ENCODE results near the gene C9orf78.
A peak's percentile ranks its signal among the peaks of the same experiment; 100 is the strongest.

Gene C9orf78

DNA sequence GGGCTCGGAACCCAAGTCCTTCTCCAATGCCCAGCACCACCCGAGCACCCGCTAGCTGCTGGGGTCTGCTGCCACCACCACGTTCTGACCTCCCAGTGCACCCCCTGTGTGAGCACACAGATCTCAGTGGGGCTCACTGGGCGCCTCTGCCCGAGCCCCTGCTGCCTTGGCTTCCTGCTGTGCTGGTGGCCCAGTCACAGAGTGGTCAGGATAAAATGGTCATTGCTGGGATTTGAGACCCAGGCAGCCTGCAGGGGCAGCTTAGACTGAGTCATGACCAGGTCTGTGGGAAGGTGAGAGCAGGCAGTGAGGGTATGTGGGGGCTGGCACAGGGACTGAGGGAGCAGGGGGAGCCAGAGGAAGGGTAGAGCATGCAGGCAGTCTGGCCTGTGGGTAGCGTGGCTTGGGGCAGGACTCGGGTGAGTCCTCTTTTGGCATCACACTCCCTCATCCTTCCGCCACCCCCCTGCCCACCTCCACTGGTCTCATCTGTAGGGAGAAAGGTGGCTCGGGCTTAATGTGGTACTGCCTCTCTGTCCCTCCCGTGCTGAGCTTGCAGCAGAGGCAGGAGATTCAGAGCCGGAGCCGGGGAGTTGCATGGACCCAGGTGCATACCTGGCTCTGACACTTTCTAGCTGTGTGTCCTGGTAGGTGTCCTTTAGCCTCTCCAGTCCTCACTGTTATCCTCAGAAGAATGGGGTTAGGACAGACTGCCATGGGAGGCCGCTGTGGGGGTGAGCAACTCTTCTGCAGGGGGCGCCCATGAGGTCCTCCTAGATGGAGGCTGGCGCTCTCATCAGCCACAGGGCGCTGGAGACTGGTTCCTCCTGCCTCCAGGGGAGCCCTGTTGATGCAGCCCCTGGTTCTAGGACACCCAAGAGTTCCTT lies 32.3 kb upstream of the C9orf78 start:
- no peak for DNase-seq

DNA sequence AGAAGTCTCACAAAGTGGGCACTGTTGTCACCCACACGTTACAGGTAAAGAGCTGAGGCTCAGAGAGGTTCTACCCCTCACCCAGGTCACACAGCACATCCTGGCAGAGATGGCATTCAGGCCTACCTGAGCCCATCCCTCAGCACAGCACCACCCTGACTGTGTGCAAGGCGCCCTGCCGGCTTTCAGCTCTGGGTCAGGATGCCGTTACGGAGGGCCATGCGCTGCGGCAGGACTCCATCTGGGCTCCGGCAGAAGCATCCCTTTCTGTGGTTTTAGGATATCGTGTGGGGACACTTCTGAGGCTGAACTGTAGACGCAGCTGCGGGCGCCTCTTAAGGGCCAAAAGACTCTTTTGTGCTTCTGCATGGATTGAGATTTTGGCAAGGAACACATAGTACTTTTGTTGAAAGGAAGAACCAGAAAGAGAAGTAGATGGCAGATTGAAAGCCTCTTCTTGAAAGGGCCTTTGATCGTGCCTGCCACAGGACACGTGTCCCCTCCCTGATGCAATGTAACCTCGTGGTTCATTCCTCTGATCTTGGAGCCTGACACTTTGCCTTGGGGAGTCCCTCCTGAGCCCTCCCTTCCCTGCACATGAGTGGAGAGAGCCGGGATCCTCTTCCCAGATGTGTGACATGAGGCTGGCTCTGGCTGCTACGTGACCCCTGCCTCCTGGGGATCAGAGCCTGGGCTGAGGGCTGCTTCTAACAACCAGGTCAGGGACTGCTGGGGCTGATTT lies 31.5 kb upstream of the C9orf78 start:
- no peak for DNase-seq

DNA sequence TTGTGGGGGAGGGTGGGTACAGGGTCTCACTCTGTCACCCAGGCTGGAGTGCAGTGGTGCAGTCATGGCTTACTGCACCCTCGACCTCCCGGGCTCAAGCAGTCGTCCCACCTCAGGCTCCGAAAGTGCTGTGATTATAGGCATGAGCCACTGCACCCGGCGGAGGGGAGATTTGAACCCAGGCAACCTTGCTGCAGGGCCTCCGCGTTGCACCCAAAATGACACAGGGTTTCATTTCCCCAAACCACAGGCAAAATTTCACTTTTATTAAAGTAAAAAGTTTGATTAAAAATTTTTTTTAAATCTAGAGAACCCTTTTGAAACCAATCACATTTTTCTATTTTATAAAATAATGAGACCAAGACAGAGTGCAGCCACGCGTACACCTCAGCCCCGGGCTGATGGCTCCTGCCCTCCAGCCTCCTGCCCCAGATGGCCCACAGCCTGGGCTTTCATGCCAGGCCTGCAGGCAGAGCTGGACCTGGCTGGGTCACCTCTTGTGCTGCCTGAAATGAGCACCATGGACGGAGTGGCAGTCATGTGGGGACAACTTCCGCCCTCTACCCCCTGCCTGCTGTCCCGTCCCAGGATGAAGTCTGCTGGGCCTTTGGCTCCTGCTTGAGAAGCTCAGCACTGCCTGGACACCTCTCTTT lies 30.7 kb upstream of the C9orf78 start:
- no peak for DNase-seq

DNA sequence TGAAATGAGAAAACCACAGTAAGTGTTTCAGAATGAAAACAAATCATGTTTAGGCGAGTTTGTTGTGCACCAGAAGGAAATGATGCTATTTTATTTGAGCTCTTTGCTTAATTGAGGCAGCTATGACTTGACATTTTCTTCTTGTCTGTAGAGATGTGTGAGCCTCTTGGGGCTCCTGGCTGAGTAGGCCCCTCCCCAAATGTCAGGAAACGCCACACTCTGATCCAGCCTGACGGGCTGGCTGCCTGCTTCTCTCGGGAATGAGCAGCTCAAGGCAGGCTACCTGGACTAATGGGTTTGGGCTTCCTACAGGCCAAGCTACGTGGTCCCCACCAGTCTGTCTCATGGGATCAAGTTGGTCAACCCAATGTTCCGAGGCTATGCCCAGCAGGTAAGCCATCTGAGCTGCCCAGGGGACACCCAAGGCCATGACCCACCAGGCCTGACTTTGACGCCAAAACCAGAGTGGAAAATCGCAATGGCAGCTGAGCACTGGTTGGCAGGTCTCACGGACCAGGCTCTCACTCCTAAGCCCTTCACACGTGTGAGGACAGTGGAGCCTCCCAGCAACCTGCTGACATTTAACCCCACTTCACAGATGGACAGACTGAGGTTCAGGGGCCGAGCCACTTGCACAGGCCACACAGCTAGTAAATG lies 30.0 kb upstream of the C9orf78 start:
- DNase-seq, result no peak

DNA sequence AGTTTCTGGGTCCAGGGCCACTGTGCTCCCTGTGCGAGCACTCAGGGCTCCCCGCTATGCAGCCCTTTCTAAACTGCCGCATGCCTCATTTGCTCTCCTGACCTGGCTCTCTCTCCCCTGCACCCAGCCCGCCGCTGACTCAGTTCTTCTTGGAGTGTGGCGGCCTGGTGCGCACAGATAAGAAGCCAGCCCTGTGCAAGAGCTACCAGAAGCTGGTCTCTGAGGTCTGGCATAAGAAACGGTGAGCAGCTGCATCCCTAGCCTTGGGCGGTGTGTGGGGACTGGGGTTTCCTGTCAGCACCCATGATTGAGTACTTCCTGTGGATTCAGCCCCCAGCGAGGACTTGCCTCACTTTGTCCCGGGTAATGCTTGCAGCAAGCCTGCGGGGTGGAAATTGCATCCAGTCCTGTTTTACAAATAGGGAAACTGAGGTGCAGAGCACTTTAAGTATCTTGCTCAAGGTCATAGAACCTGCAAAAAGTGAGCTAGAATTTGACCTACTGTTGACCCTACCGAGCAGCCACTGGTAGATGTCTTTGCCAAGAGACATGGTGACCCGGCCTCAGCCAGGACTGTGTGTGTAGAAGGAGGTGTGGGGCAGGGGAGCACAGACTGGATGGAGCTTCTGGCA lies 28.1 kb upstream of the C9orf78 start:
- DNase-seq, result peak; percentile 37

DNA sequence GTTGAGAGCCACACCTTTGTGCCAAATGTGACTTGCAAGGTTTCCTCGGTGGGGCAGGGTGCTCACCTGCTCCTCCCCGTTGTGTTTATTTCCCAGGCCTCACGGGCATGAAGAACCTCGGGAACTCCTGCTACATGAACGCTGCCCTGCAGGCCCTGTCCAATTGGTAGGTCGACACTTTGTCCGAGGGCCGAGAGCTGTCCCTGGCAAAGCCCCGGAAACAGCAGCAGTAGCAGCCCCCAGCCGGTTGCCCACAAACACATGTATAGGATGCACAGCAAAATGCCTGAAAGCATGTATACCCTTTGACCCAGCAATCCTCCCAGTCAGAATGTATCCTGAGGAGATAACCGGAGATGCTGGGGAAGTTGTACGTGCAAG lies 26.4 kb upstream of the C9orf78 start:
- DNase-seq, result no peak

DNA sequence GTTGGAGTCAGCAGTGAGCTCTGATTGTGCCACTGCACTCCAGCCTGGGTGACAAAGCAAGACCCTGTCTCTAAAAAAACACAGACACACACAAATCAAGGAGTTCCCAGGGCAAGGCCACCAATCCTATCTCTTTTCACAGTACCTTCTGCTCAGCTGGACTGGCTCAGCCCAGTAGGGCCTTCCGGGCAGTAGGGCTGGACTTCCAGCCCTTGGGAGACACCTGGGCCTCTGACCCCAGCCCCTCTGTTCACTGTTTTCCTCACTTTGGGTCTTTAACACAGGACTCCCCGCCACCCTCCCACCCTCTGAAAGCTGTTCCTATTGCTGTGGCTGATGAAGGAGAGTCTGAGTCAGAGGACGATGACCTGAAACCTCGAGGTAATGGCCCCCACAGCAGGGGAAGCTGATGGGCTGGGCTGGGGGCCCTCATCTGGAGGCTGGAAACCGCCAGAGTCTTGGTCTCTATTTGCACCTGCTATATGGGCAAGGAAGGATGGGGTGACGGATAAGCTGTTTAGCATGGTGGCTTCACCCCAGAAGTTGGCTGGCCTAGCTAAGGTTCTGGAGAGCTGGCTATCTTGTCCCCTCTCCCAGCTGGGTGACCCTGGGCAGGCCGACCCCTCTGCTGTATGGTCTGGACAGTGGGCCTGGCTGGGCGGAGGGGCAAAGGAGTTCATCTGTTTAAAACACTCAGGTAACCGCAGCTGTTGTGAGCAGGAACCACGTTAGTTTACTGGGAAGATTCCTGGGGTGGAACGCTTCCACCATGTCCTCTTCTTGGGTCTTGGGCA lies 25.8 kb upstream of the C9orf78 start:
- DNase-seq, result no peak

GRCh38 chr9:129858167-129858962 lies 23.3 kb upstream of the C9orf78 start:
- DNase-seq, result no peak

- DNase-seq, result no peak
These were observed 22.1 kb upstream of the C9orf78 start for GRCh38 chr9:129857207-129857606.

DNA sequence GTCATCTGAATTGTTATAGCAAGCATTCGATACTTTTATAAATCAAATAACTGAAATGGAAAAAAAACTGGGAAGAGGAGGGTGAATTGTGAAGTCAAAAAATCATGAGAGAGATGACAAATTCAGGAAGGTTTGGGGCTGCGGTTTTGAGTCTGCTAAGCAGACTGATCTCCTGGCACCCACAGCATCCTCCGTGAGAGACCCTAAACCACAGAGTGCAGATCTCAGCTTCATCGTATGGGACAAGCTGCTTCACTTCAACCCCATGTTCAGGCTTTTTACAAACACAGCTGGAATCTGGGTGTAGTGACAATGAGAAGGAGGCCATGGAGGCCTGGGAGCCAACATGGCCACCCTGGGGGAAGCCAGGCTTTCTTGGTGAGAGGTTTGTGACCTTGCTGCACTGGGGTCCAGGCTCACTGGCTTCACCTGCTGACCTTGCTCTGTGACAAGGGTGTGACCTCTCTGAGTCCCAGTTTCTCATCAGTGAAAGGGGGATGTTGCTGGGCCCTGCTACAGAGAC lies 19.6 kb upstream of the C9orf78 start:
- no peak for DNase-seq

GRCh38 chr9:129853614-129854013 lies 18.5 kb upstream of the C9orf78 start:
- no peak for DNase-seq

- no peak for DNase-seq
These were observed 17.5 kb upstream of the C9orf78 start for GRCh38 chr9:129852579-129852978.

DNA sequence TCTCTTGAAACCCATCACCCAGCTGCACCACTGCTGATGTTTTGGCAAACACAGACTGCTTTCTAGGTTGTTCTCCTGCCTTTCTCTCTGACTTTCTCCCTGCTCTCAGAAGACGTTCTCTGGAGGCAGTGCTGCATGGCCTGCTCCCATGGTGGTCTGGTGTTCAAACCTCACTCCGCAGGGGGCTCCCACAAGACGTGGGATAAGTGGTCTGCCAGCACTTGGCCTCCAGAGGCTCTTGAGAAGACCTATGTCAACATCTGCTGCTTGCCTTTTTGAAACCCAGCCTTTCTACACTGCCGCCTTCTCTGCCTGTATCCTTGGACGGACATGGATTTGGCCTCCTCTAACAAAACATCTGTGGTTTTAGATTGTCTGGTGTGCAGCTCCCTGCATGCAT lies 16.7 kb upstream of the C9orf78 start:
- DNase-seq, result no peak

DNA sequence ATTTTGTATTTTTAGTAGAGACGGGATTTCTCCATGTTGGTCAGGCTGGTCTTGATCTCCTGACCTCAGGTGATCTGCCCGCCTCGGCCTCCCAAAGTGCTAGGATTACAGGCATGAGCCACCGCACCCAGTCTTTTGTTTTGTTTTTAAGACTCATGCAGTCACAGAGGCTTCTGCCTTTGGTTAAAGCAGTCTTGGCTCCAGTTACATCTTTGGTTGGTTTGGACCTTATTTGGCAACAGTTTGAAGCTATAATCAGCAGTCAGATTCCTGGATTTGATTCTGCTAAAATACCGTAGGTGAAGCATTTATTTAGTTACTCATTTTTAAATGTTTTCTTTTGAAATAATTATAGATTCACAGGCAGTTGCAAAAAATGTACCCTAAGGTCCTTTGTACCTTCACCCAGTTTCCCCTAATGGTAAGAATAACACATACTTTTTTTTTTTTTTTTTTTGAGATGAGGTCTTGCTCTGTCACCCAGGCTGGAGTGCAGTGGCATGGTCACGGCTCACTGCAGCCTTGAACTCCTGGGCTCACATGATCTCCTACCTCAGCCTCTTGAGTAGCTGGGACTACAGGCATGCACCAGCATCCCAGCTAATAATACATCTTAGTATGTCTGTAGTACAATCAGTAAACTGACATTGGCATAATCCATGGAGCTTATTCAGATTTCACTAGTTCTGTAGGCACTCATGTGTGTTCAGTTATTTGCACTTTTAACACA lies 15.9 kb upstream of the C9orf78 start:
- no peak for DNase-seq

DNA sequence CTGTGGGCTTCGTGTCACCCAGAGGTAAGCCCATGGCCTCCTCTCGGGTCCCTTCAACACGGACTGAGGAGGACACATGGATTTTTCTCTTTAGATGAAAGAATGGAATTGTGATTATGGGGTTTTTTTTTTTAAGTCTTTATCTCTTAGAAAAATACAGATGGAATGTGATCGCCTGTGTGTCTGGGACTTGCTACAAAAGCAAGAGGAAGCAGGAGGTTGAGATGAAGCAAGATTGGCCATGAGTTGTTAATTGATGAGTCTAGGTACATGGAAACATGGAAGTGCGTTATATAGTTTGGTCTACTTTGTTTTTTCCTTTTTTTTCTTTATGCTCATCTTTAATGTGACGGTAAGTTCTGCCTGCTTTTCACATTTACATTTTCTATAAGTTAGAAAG lies 14.8 kb upstream of the C9orf78 start:
- DNase-seq, result no peak

DNA sequence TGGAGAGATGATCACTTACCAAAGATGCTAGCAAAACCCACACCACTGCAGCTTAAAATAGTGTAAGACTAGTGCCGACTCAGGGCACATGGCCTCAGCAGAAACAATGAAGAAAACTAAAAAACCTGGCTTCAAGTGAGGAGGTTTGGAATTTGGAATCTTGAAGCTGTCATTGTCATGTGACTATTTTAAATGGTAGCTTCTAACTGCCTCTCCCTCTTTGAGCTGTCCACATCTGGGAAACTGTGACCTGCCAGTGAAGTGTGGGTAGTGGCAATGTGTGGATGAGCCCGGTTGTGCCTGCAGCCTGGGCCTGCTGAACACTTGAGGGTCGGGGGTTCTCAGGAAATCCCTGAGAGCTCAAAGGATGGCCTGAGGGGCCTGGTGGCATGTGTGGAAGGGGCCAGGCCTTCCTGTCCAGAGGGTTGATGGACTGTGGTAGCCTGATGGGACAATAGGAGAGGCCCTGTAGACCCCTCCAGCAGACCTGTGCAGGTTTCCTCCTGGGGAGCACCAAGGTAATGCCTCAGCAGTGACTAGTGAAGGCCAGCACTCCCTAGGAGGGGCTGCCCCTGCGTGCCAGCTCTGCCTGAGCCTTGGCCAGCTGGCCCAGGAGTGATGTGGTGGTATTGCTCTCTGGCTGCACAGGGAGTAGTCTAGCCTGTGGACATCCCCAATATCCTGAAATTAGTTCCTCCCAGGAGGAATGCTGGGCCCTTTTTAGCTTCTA lies 13.8 kb upstream of the C9orf78 start:
- DNase-seq, result no peak

GRCh38 chr9:129845373-129845772 lies 10.3 kb upstream of the C9orf78 start:
- no peak for DNase-seq

DNA sequence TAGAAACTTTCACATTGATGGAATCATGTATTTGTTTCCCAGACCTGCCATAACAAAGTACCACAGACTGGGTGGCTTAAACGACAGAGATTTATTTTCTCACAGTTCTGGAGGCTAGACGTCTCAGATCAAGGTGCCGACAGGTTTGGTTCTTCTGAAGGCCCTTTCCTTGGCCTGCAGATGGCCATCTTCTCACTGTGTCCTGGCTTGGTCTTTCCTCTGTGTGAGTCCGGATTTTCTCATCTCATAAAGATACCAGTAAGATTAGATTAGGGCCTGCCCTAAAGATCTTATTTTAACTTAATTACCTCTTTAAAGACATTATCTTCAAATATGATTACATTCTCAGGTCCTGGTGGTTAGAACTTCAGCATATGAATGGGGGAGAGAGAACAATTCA lies 6.0 kb upstream of the C9orf78 start:
- no peak for DNase-seq

DNA sequence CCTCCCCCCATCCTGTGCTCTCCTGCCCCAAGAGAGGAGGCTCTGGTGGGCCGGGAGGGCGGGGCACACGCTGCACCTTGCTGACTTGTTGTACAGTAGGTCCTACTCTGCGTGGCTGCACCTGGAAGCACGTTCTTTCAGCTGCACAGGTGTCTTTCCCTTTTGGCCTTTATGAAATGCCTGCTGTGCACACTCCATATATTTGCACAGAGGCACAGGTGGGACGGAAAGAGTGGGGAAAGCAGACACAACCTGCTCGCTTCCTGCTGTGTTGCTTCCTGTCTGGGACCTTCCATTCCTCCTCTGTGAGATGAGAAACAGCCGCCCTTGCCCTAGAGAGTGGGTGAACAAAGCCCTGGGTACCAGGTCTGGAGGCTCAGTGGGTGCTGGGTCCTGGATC lies 5.0 kb upstream of the C9orf78 start:
- no peak for DNase-seq

Measured in NCI-H1436 treated with DMSO at 0.1 percent for 48 hours (cell line).